Body of pancreas (tissue), 4 donors: ENCODE measurements around the gene CYB561D2.

Experiments used
- POLR2A ChIP-seq, 3 donors: fragments of 450-650 bp; IDR thresholded peaks; one replicate each; pipeline ENCODE4 v1.6.1; 2016; ENCODE audit warnings: antibody characterized with exemption in 3 of 3, mild to moderate bottlenecking in 2 of 3
- TF ChIP-seq, protein P1 (sequence below), 7 experiments: fragments of 450-650 bp in 4 of 7; fragments of 200-600 bp in 3 of 7; sonication (generic) in 3 of 7; IDR thresholded peaks; one replicate each; pipeline ENCODE4 v1.5.1; 2016 to 2019; ENCODE audit warnings: antibody characterized with exemption in 7 of 7

DNA sequence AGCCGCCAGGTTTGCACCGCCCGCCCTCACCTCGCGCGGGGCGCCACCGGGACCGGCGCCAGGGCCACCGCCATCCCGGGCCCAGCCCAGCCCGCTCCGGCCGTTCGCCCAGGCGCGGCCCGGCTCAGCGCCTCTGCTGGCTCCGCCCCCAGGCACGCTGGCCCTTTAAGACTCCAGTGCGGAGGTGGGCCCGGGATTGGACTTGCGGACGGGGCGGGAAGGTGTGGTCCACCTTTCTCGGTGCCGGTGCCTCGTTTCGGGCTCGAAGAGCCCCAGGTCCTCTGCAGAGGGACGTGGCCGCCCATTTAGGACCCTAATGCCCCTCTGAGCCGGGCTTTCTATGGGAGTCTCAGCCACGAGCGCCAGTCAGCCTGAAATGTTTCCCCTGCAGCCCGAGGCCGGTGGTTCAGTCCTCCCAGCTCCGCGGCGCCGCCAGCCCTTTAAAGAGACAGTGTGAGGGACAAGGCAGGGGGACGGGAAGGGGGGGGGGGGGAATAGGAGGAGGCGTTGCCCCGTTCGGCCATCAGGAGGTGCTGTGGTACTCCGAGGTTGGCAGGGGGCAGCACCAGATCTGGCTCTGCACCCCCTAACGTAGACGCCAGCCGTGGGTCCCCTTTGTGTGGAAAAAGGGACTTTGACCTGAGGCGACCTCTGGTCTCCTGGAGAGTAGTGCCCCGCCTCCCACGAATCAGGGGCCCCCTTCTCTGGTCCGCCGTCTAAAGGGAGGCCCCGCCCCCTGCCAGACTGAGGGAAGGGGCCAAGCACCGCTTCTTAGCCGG, 29.1 kb upstream of the CYB561D2 start:
- TF ChIP-seq, protein P1, sequence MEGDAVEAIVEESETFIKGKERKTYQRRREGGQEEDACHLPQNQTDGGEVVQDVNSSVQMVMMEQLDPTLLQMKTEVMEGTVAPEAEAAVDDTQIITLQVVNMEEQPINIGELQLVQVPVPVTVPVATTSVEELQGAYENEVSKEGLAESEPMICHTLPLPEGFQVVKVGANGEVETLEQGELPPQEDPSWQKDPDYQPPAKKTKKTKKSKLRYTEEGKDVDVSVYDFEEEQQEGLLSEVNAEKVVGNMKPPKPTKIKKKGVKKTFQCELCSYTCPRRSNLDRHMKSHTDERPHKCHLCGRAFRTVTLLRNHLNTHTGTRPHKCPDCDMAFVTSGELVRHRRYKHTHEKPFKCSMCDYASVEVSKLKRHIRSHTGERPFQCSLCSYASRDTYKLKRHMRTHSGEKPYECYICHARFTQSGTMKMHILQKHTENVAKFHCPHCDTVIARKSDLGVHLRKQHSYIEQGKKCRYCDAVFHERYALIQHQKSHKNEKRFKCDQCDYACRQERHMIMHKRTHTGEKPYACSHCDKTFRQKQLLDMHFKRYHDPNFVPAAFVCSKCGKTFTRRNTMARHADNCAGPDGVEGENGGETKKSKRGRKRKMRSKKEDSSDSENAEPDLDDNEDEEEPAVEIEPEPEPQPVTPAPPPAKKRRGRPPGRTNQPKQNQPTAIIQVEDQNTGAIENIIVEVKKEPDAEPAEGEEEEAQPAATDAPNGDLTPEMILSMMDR (IDR thresholded peaks at IDR 0.05), result peak in 6 of 7 experiments; percentile 16 to 48 (median 32)
- TF ChIP-seq POLR2A (IDR thresholded peaks at IDR 0.05), result no peak
